PFSK-1 (cell line): ENCODE data around the gene CD300LB.

Experiments used
- FOXP2 ChIP-seq: optimal IDR thresholded peaks from 2 replicates; pipeline ENCODE3; 2011; ENCODE audit warnings: borderline replicate concordance, control low read depth, inconsistent platforms; ENCODE audit not compliant: insufficient read depth; ENCODE audit errors: extremely low read length, extremely low read depth
- POLR2AphosphoS5 ChIP-seq: IDR thresholded peaks from 2 replicates; pipeline ENCODE4 v1.6.1; 2012; ENCODE audit warnings: low read depth, mild to moderate bottlenecking, control low read depth, low read length, moderate library complexity
- REST ChIP-seq, 2 experiments: IDR thresholded peaks; 2 replicates each; pipeline versions ENCODE4 v1.6.1 to v1.8.0; 2011 to 2012; ENCODE audit warnings: low read depth in 2 of 2, low read length in 2 of 2, control low read depth in 1 of 2, inconsistent platforms in 1 of 2, mild to moderate bottlenecking in 1 of 2, moderate library complexity in 1 of 2; ENCODE audit not compliant: insufficient read depth in 1 of 2
- SIN3A ChIP-seq: IDR thresholded peaks from 2 replicates; pipeline ENCODE4 v1.6.1; 2012; ENCODE audit warnings: mild to moderate bottlenecking, low read length, moderate library complexity, borderline replicate concordance; ENCODE audit not compliant: insufficient read depth
- TAF1 ChIP-seq: IDR thresholded peaks from 2 replicates; pipeline ENCODE4 v1.6.1; 2012; ENCODE audit warnings: low read length, control low read depth, borderline replicate concordance; ENCODE audit not compliant: insufficient read depth

The CD300LB gene

DNA sequence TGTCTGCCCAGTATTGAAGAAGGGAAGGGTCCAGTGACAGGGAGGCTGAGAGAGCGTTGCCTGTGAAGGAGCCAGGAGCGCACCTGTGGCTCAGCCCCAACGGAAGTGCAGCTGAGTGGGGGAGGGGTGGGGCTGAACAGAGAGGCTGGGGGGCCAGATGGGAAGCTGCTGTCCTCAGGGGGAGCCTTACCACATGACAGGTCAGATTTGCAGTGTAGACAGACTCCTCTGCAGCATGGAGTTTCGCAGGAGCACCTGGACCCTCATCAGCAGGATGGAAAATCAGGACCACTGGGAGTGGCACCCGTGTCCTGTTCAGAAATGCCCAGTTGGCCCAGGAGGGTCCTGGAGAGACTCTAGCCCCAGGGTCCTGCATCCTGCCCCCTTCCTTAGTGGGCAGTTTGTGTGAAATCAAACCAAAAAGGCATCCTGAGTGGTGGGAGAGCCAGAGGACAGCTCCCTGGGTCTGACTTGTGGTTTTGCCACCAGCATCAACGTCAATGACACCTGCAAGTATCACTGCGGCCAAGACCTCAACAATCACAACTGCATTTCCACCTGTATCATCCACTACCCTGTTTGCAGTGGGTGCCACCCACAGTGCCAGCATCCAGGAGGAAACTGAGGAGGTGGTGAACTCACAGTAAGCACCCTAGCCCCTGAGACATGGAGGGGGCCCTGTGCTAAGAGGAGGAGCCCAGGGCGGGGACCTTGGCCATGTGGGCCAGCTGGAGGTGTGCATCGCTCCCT lies 57.1 kb downstream of the CD300LB start:
- TF ChIP-seq POLR2AphosphoS5 (no peak), FOXP2 (no peak), REST (IDR thresholded peaks at IDR 0.05; ENCODE audit: insufficient read depth in 1 of 2, low read depth in 2 of 2, low read length in 2 of 2) (no peak), TAF1 (no peak), SIN3A (no peak)

GRCh38 chr17:74473294-74473693 lies 58.0 kb downstream of the CD300LB start:
- TF ChIP-seq TAF1: no peak
- TF ChIP-seq REST (IDR thresholded peaks at IDR 0.05; ENCODE audit: insufficient read depth in 1 of 2, low read depth in 2 of 2, low read length in 2 of 2): no peak
- no peak for TF ChIP-seq SIN3A
- TF ChIP-seq FOXP2: no peak
- no peak for TF ChIP-seq POLR2AphosphoS5

DNA sequence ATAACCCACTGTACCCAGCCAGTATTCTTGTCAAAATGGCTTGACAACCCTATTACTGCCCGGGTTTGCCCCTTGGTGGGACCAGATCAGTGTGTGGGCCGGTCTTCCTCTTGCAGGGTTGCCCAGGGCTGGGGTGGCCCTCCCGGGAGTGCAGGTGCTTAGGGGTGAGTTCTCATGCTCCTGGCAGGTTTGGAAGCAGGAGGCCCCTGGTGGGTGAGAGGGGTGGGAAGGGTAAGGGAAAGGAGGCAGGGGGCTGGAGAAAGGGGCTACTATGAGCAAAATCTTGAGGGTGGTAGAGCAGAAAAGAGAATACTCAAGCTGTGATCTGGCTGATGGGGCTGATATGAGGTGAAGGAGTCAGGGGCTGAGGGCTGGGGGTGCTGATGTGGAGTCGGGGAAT lies 58.4 kb downstream of the CD300LB start:
- no peak for TF ChIP-seq SIN3A
- no peak for TF ChIP-seq TAF1
- TF ChIP-seq REST (IDR thresholded peaks at IDR 0.05; ENCODE audit: insufficient read depth in 1 of 2, low read depth in 2 of 2, low read length in 2 of 2): no peak
- TF ChIP-seq POLR2AphosphoS5: no peak

DNA sequence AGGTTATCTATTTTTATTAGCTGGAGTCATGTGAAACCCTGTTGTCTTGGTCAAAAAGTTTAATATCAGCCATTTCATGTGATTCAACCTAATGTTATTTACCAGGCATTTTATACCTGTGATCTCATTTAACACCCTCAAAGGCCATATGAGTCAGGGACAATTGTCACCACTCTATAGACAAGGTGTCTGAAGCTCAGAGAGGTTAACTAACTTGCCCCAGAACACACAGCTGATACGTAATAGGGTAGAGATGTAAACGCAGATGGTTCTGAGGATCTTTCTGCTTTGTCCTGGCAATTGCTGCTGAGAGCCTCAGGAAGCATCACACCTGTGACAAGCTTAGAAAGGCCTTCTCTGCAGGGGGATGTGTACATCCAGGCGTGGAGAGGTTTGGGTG lies 59.9 kb downstream of the CD300LB start:
- TF ChIP-seq FOXP2 (no peak), POLR2AphosphoS5 (no peak), SIN3A (no peak), TAF1 (no peak), REST (IDR thresholded peaks at IDR 0.05; ENCODE audit: insufficient read depth in 1 of 2, low read depth in 2 of 2, low read length in 2 of 2) (no peak)
